H1 (cell line): ENCODE results near the gene GMCL2. TPM values are rescaled to one million over a fixed set of nuclear protein-coding genes. Genes with fewer than 3 reads are reported as not detected.

Experiments
- CTCF ChIA-PET: fragments of 300-600 bp; sonication (Branson Sonifier 250); formaldehyde crosslinking; loops from one replicate; lab custom pipeline; 2021; ENCODE audit not compliant: partially characterized antibody; lab: Charles Lee
- POLR2A ChIA-PET: fragments of 300-600 bp; sonication (Branson Sonifier 250); formaldehyde crosslinking; loops from one replicate; lab custom pipeline; 2021; ENCODE audit warnings: inconsistent platforms; ENCODE audit not compliant: partially characterized antibody; lab: Charles Lee
- DNase-seq, 2 experiments: peaks; one replicate each; pipeline versions ENCODE4 v3.0.0 to v3.0.0-alpha.2; 2010 to 2022; ENCODE audit warnings: low spot score in 2 of 2, low read depth in 1 of 2, mixed read lengths in 1 of 2
- FAIRE-seq: peaks from 2 replicates; lab custom pipeline; 2011; peaks lifted over from hg19 to GRCh38; lab: Jason Lieb, UNC
- H2AFZ ChIP-seq: 2 replicates; pipeline ENCODE4 v1.8.1; 2012; ENCODE audit warnings: low read length, inconsistent platforms
- H2AK5ac ChIP-seq: 2 replicates; pipeline ENCODE4 v1.6.1; 2013; ENCODE audit warnings: low read depth, low read length
- H2BK120ac ChIP-seq: replicated peaks from 2 replicates; pipeline ENCODE3; 2013; ENCODE audit warnings: low read depth, low read length, inconsistent platforms
- H2BK12ac ChIP-seq: 2 replicates; pipeline ENCODE4 v1.6.1; 2013; ENCODE audit warnings: low read depth, low read length
- H2BK15ac ChIP-seq: 2 replicates; pipeline ENCODE4 v1.6.1; 2013; ENCODE audit warnings: low read length
- H2BK20ac ChIP-seq: 2 replicates; pipeline ENCODE4 v1.6.1; 2013; ENCODE audit warnings: low read length
- H2BK5ac ChIP-seq: 2 replicates; pipeline ENCODE4 v1.6.1; 2013; ENCODE audit warnings: low read depth, low read length
- H3K14ac ChIP-seq: 2 replicates; pipeline ENCODE4 v1.6.1; 2013; ENCODE audit warnings: inconsistent platforms; ENCODE audit not compliant: insufficient read length
- H3K18ac ChIP-seq: 2 replicates; pipeline ENCODE4 v1.6.1; 2013; ENCODE audit warnings: low read length; ENCODE audit errors: extremely low read depth
- H3K23ac ChIP-seq: 2 replicates; pipeline ENCODE4 v1.6.1; 2013; ENCODE audit warnings: inconsistent platforms; ENCODE audit not compliant: insufficient read length
- H3K23me2 ChIP-seq: 2 replicates; pipeline ENCODE4 v1.6.1; 2013; ENCODE audit warnings: low read depth, low read length
- H3K27ac ChIP-seq: 2 replicates; pipeline ENCODE4 v1.6.1; 2011; ENCODE audit warnings: low read depth, low read length, inconsistent platforms
- H3K27me3 ChIP-seq, 4 experiments: replicated peaks in 1 of 4; 1 replicate in 1 of 4; 2 replicates in 3 of 4; pipeline versions ENCODE4 v1.6.1 to v1.8.1; 2011 to 2013; ENCODE audit warnings: low read length in 3 of 4, mild to moderate bottlenecking in 3 of 4, inconsistent platforms in 2 of 4, mixed read lengths in 2 of 4, moderate library complexity in 1 of 4; ENCODE audit not compliant: control insufficient read depth in 3 of 4, insufficient read depth in 3 of 4; ENCODE audit errors: extremely low read depth in 1 of 4
- H3K36me3 ChIP-seq, 4 experiments: 2 replicates each; pipeline versions ENCODE4 v1.6.1 to v1.8.1; 2011 to 2013; ENCODE audit warnings: mild to moderate bottlenecking in 4 of 4, low read length in 3 of 4, moderate library complexity in 2 of 4, control low read depth in 1 of 4, inconsistent platforms in 1 of 4; ENCODE audit not compliant: insufficient read depth in 4 of 4, control insufficient read depth in 2 of 4
- H3K4ac ChIP-seq: replicated peaks from 2 replicates; pipeline ENCODE3; 2013; ENCODE audit warnings: low read length, low read depth, mixed read lengths, inconsistent platforms; ENCODE audit not compliant: insufficient read length
- H3K4me1 ChIP-seq, 4 experiments: replicated peaks in 1 of 4; 1 replicate in 1 of 4; 2 replicates in 3 of 4; pipeline versions ENCODE4 v1.6.1 to v1.8.1; 2011 to 2013; ENCODE audit warnings: low read length in 3 of 4, inconsistent platforms in 2 of 4, mixed read lengths in 1 of 4; ENCODE audit not compliant: insufficient read depth in 4 of 4, control insufficient read depth in 3 of 4
- H3K4me2 ChIP-seq, 2 experiments: 2 replicates each; pipeline versions ENCODE4 v1.6.1 to v1.8.1; 2011 to 2013; ENCODE audit warnings: low read depth in 2 of 2, low read length in 2 of 2, control low read depth in 1 of 2, inconsistent platforms in 1 of 2, mild to moderate bottlenecking in 1 of 2; ENCODE audit not compliant: insufficient read depth in 1 of 2
- H3K4me3 ChIP-seq, 4 experiments: fragments of 200-600, 300-600 bp in 1 of 4; sonication (generic), shearing (Covaris generic), sonication (Bioruptor Twin) in 1 of 4; 2 replicates each; pipeline versions ENCODE4 v1.5.1 to v1.8.1; 2011 to 2016; ENCODE audit warnings: low read length in 4 of 4, low read depth in 3 of 4, control low read depth in 2 of 4, inconsistent platforms in 2 of 4, mild to moderate bottlenecking in 2 of 4, mixed read lengths in 1 of 4, moderate library complexity in 1 of 4; ENCODE audit not compliant: insufficient read depth in 2 of 4; ENCODE audit errors: extremely low read depth in 1 of 4
- H3K56ac ChIP-seq: replicated peaks from 2 replicates; pipeline ENCODE3; 2013; ENCODE audit warnings: low read depth, mild to moderate bottlenecking, mixed read lengths, low read length, inconsistent platforms; ENCODE audit not compliant: insufficient read length
- H3K79me1 ChIP-seq: 2 replicates; pipeline ENCODE4 v1.6.1; 2013; ENCODE audit warnings: low read depth, low read length, control low read depth
- H3K79me2 ChIP-seq, 2 experiments: 2 replicates each; pipeline versions ENCODE4 v1.6.1 to v1.8.1; 2012 to 2013; ENCODE audit warnings: low read length in 2 of 2, mild to moderate bottlenecking in 2 of 2, inconsistent platforms in 1 of 2; ENCODE audit not compliant: insufficient read depth in 2 of 2, control insufficient read depth in 1 of 2
- H3K9ac ChIP-seq, 4 experiments: replicated peaks in 1 of 4; 1 replicate in 1 of 4; 2 replicates in 3 of 4; pipeline versions ENCODE4 v1.6.1 to v1.8.1; 2011 to 2013; ENCODE audit warnings: low read depth in 3 of 4, low read length in 3 of 4, control low read depth in 2 of 4, mild to moderate bottlenecking in 2 of 4, moderate library complexity in 2 of 4, inconsistent platforms in 1 of 4; ENCODE audit errors: extremely low read depth in 1 of 4
- H3K9me3 ChIP-seq, 2 experiments: 2 replicates each; pipeline versions ENCODE4 v1.6.1 to v1.8.1; 2012 to 2013; ENCODE audit warnings: mild to moderate bottlenecking in 2 of 2, moderate library complexity in 2 of 2, control low read depth in 1 of 2, inconsistent platforms in 1 of 2, low read depth in 1 of 2, low read length in 1 of 2, mixed read lengths in 1 of 2; ENCODE audit not compliant: insufficient read depth in 2 of 2
- H4K20me1 ChIP-seq, 2 experiments: replicated peaks in 1 of 2; 2 replicates each; pipeline versions ENCODE3 to v1.8.1; 2011 to 2013; ENCODE audit warnings: inconsistent platforms in 2 of 2, low read length in 2 of 2, mild to moderate bottlenecking in 1 of 2; ENCODE audit not compliant: insufficient read depth in 2 of 2, control insufficient read depth in 1 of 2
- H4K5ac ChIP-seq: 2 replicates; pipeline ENCODE4 v1.6.1; 2013; ENCODE audit warnings: low read length, low read depth, mixed read lengths, inconsistent platforms; ENCODE audit not compliant: insufficient read length
- H4K8ac ChIP-seq: 2 replicates; pipeline ENCODE4 v1.8.0; 2013; ENCODE audit warnings: mild to moderate bottlenecking, moderate library complexity, low read length, inconsistent platforms; ENCODE audit not compliant: insufficient read depth; ENCODE audit errors: extremely low read depth
- H4K91ac ChIP-seq: replicated peaks from 2 replicates; pipeline ENCODE3; 2013; ENCODE audit warnings: low read length, mixed read lengths, inconsistent platforms; ENCODE audit not compliant: insufficient read length
- KDM4A ChIP-seq: IDR thresholded peaks from one replicate; pipeline ENCODE4 v1.7.1; 2012; ENCODE audit warnings: low read depth, mild to moderate bottlenecking, moderate library complexity, low read length, inconsistent platforms; ENCODE audit not compliant: severe bottlenecking
- POLR2A ChIP-seq, 2 experiments: IDR thresholded peaks; 1 replicate in 1 of 2; 2 replicates in 1 of 2; pipeline ENCODE4 v1.6.1; 2011; ENCODE audit warnings: low read depth in 2 of 2, low read length in 2 of 2, mild to moderate bottlenecking in 2 of 2; ENCODE audit errors: control extremely low read depth in 1 of 2
- WGBS, 2 experiments: shearing (Covaris generic) in 1 of 2; methylation state at CpG; one replicate each; pipeline versions ENCODE4 v1.1.6 to v1.1.7; 2013 to 2015; ENCODE audit warnings: low lambda C conversion rate in 2 of 2, mixed read lengths in 2 of 2, inconsistent platforms in 1 of 2, low coverage in 1 of 2, missing lambda C conversion rate in 1 of 2; ENCODE audit not compliant: insufficient replicate concordance in 2 of 2, insufficient coverage in 1 of 2, insufficient read length in 1 of 2; ENCODE audit errors: extremely low coverage in 1 of 2, missing lambda C conversion rate in 1 of 2; 5-methylcytosine and 5-hydroxymethylcytosine counted together
- polyA plus RNA-seq, 7 experiments: library from polyadenylated mRNA; depleted of rRNA in 3 of 7; stranded (reverse) in 5 of 7; unstranded in 2 of 7; fragments of >200 nt in 5 of 7; fragments of 200-250 nt in 2 of 7; gene quantifications; 1 replicate in 5 of 7; 2 replicates in 1 of 7; 4 replicates in 1 of 7; pipeline versions ENCODE4 v1.2.1 to v1.2.3, GENCODE V29; 2011 to 2013; ENCODE audit warnings: missing spikeins in 2 of 7, mixed read lengths in 2 of 7
- total RNA-seq: library from RNA; stranded (reverse); fragmentation: NEBNext Ultra II Directional; extraction: Animal tissue kit (Norgen Biotek cat#: 25700); gene quantifications from 2 replicates; pipeline ENCODE4 v1.2.1, GENCODE V29; 2021

The GMCL2 gene
- total and polyA plus RNA-seq, 2 of the 8 experiments (the other 6 are each of a cell fraction or from before 2014, with no cell fraction given), result 0.13 TPM; not detected in 1

DNA sequence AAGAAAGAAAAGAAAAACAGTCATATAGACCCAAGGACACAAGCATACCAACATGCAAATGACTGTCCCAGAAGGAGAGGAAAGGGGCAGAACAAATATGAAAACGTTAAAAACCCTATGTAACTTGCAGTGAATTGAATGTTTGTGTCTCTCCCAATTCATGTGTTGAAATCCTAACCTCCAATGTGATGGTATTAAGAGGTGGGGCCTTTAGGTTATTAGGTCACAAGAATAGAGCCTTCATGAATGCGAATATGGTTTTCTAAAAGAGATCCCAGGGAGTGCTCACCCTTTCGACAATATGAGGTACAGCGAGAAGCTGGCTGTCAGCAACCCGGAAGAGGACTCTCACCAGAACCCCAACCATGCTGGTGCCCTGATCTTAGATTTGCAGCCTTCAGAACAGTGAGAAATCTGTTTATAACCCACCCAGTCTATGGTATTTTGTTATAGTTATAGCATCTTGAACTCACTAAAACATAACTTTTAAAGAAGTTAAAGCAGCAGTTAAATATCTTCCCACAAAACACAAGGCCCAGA is 31.1 kb upstream of the GMCL2 start:
- Histone ChIP-seq H4K8ac (no peak overlapping the region), H3K4ac (no peak overlapping the region), H3K4me1 (peaks cover 0 to 10% (median 3%) of the 10 kb centered on the region in 4 experiments; a peak in 4 of 7 replicates), H3K36me3 (peaks cover 2 to 65% (median 15%) of the 10 kb centered on the region in 4 experiments), H3K27ac (no peak overlapping the region), H2BK12ac (no peak overlapping the region), H4K91ac (no peak overlapping the region), H2BK5ac (no peak overlapping the region), H3K4me3 (no peak overlapping the region), H2AFZ (no peak overlapping the region), H3K79me1 (no peaks in the 10 kb centered on the region; the same call in 1 of the 2 replicates), H3K9me3 (no peaks in the 10 kb centered on the region), H2BK120ac (no peak overlapping the region), H4K5ac (no peak overlapping the region), H2BK20ac (no peak overlapping the region), H3K23ac (no peak overlapping the region), H3K14ac (no peak overlapping the region), H3K56ac (no peak overlapping the region), H3K9ac (no peak overlapping the region), H3K27me3 (no peaks in the 10 kb centered on the region), H3K4me2 (no peak overlapping the region), H4K20me1 (peaks cover 3 to 18% of the 10 kb centered on the region in 2 experiments), H3K23me2 (no peaks in the 10 kb centered on the region), H3K18ac (no peak overlapping the region), H2AK5ac (no peak overlapping the region), H3K79me2 (no peaks in the 10 kb centered on the region), H2BK15ac (no peak overlapping the region)
- TF ChIP-seq KDM4A, result no peak
- peak in 1 of 2 experiments; percentile 51; a peak in 1 of 3 replicates for TF ChIP-seq POLR2A (IDR thresholded peaks at IDR 0.05; ENCODE audit: control extremely low read depth in 1 of 2, low read depth in 2 of 2, low read length in 2 of 2)
- ChIA-PET CTCF (no interaction called here), POLR2A (interaction anchor here (1.7 to 31.3 kb wide), 5 partner anchors 8 to 34 kb away, joined by 5 to 985 read pairs (median 73); partner anchors contain the start of genes GMCL2, HNRNPAB and PHYKPL)
- DNase-seq (no peak), FAIRE-seq (no peak)
- 82% methylated on average over 5 of the region's 5 CpGs; no CpG with 5 or more reads in 1 of the 2 experiments for WGBS, 2 experiments
